HG03097 (cell line): ENCODE measurements around the gene SASH1.
"Not testable (repeated sequence)": the region's sequence is repeated elsewhere in the genome, so short reads cannot be mapped to it uniquely, and the experiment has no call there.

Source experiments
- ATAC-seq: cut with Tn5 transposase; IDR thresholded peaks from one replicate; pipeline ENCODE4 v1.9.1; 2021; ENCODE audit not compliant: unreplicated experiment, low FRiP score

SASH1 gene

GRCh38 chr6:148364056-148364824 lies 21.6 kb downstream of the SASH1 start:
- no peak for ATAC-seq

- no peak for ATAC-seq
Measured at GRCh38 chr6:148365041-148365440, 22.4 kb downstream of the SASH1 start.

GRCh38 chr6:148367411-148368024 lies 24.9 kb downstream of the SASH1 start:
- no peak for ATAC-seq

GRCh38 chr6:148370176-148370575 lies 27.5 kb downstream of the SASH1 start:
- no peak for ATAC-seq

GRCh38 chr6:148374040-148374774 lies 31.6 kb downstream of the SASH1 start:
- no peak for ATAC-seq

GRCh38 chr6:148375401-148375800 lies 32.8 kb downstream of the SASH1 start:
- no peak for ATAC-seq

- ATAC-seq, result no peak
Measured at GRCh38 chr6:148379481-148379880, 36.8 kb downstream of the SASH1 start.

- no peak for ATAC-seq
Measured at GRCh38 chr6:148379966-148380713, 37.5 kb downstream of the SASH1 start.

GRCh38 chr6:148382051-148382450 lies 39.4 kb downstream of the SASH1 start:
- ATAC-seq, result not testable (repeated sequence)

GRCh38 chr6:148382861-148383260 lies 40.2 kb downstream of the SASH1 start:
- ATAC-seq, result no peak

GRCh38 chr6:148383658-148384368 lies 41.2 kb downstream of the SASH1 start:
- no peak for ATAC-seq

GRCh38 chr6:148385379-148385778 lies 42.7 kb downstream of the SASH1 start:
- ATAC-seq, result no peak

GRCh38 chr6:148388521-148388920 lies 45.9 kb downstream of the SASH1 start:
- no peak for ATAC-seq

GRCh38 chr6:148389086-148389485 lies 46.4 kb downstream of the SASH1 start:
- no peak for ATAC-seq

GRCh38 chr6:148389917-148390316 lies 47.3 kb downstream of the SASH1 start:
- ATAC-seq, result no peak

GRCh38 chr6:148392127-148392526 lies 49.5 kb downstream of the SASH1 start:
- ATAC-seq, result not testable (repeated sequence)

- no peak for ATAC-seq
Measured at GRCh38 chr6:148392671-148393070, 50.0 kb downstream of the SASH1 start.

GRCh38 chr6:148395583-148396101 lies 53.0 kb downstream of the SASH1 start:
- ATAC-seq, result no peak

- ATAC-seq, result no peak
Measured at GRCh38 chr6:148396411-148396810, 53.8 kb downstream of the SASH1 start.

- ATAC-seq, result no peak
Measured at GRCh38 chr6:148396926-148397325, 54.3 kb downstream of the SASH1 start.
